Mammary epithelial cell (primary cell): Measurements from ENCODE around the gene BACH1.

Experiments
- CTCF ChIP-seq, 2 donors: IDR thresholded peaks in 1 of 2; conservative IDR thresholded peaks in 1 of 2; 2 replicates each; pipeline ENCODE4 v1.5.1; 2011 to 2012; ENCODE audit warnings: inconsistent platforms in 2 of 2, low read length in 2 of 2, mild to moderate bottlenecking in 2 of 2, control low read depth in 1 of 2, low read depth in 1 of 2; ENCODE audit not compliant: insufficient read depth in 1 of 2; ENCODE audit errors: extremely low read depth in 1 of 2
- EZH2 ChIP-seq: IDR thresholded peaks from 2 replicates; pipeline ENCODE4 v1.6.1; 2012; ENCODE audit warnings: low read length, inconsistent platforms, borderline replicate concordance

GRCh38 chr21:29313662-29314408, 15.1 kb downstream of the BACH1 start:
- TF ChIP-seq CTCF (conservative IDR thresholded peaks at IDR 0.05 in 1 of 2, IDR thresholded peaks at IDR 0.05 in 1 of 2; ENCODE audit: extremely low read depth in 1 of 2, insufficient read depth in 1 of 2, low read depth in 1 of 2, low read length in 2 of 2) (no peak), EZH2 (no peak)
